ENCODE results near the gene MAP7D1.

GRCh38 chr1:36217670-36218069 lies 61.7 kb downstream of the MAP7D1 start:
- TF ChIP-seq CTCF (conservative IDR thresholded peaks at IDR 0.05; ENCODE audit: low read depth, low read length) (peak; percentile 48), EZH2 (IDR thresholded peaks at IDR 0.05; ENCODE audit: borderline replicate concordance, low read depth, low read length, poor library complexity, severe bottlenecking) (no peak)

Measured in A673 (cell line).